HepG2 (cell line): ENCODE measurements around the gene LAMC1. TPM values are rescaled to one million over a fixed set of nuclear protein-coding genes. Genes with fewer than 3 reads are reported as not detected.

ENCODE experiments used
- HDAC2 ChIP-seq: sonication (generic); formaldehyde crosslinking; IDR thresholded peaks from 2 replicates; pipeline ENCODE4 v1.4.0; 2020; ENCODE audit warnings: missing genetic modification reagents
- HOXA3 ChIP-seq: sonication (generic); formaldehyde crosslinking; IDR thresholded peaks from 2 replicates; pipeline ENCODE4 v1.5.0; 2020; ENCODE audit warnings: missing genetic modification reagents
- HOXA5 ChIP-seq: sonication (generic); formaldehyde crosslinking; IDR thresholded peaks from 2 replicates; pipeline ENCODE4 v1.4.0; 2020; ENCODE audit warnings: missing genetic modification reagents
- MBNL3 ChIP-seq: fragments of 250-450 bp; sonication (Bioruptor Pico); conservative IDR thresholded peaks from 2 replicates; pipeline ENCODE4 v1.8.0; 2022; ENCODE audit warnings: mild to moderate bottlenecking, inconsistent platforms
- NKX3-1 ChIP-seq: sonication (generic); formaldehyde crosslinking; IDR thresholded peaks from 2 replicates; pipeline ENCODE4 v1.5.0; 2020; ENCODE audit warnings: missing genetic modification reagents
- RBFOX2 ChIP-seq: fragments of 200-400 bp; formaldehyde crosslinking; IDR thresholded peaks from 2 replicates; pipeline ENCODE4 v1.6.1; 2017; ENCODE audit warnings: low read depth, mild to moderate bottlenecking, low read length
- RFXANK ChIP-seq: IDR thresholded peaks from 2 replicates; pipeline ENCODE4 v1.6.1; 2016
- SAP130 ChIP-seq: IDR thresholded peaks from 2 replicates; pipeline ENCODE4 v1.6.1; 2016; ENCODE audit warnings: low read depth
- SP4 ChIP-seq: sonication (generic); formaldehyde crosslinking; IDR thresholded peaks from 2 replicates; pipeline ENCODE4 v1.8.1; 2023; ENCODE audit warnings: mild to moderate bottlenecking, missing genetic modification reagents
- ZBTB7B ChIP-seq: sonication (generic); formaldehyde crosslinking; IDR thresholded peaks from 2 replicates; pipeline ENCODE4 v1.4.0; 2020; ENCODE audit warnings: missing genetic modification reagents
- ZFP36L2 ChIP-seq: sonication (generic); formaldehyde crosslinking; IDR thresholded peaks from 2 replicates; pipeline ENCODE4 v1.4.0; 2020; ENCODE audit warnings: missing genetic modification reagents
- ZMYM4 ChIP-seq: sonication (generic); formaldehyde crosslinking; IDR thresholded peaks from 2 replicates; pipeline ENCODE4 v1.8.1; 2023; ENCODE audit warnings: mild to moderate bottlenecking, missing genetic modification reagents
- ZNF251 ChIP-seq: sonication (generic); formaldehyde crosslinking; IDR thresholded peaks from 2 replicates; pipeline ENCODE4 v1.9.0; 2021; ENCODE audit warnings: mild to moderate bottlenecking, missing genetic modification reagents
- ZNF367 ChIP-seq: sonication (generic); formaldehyde crosslinking; IDR thresholded peaks from 2 replicates; pipeline ENCODE4 v1.4.0; 2020; ENCODE audit warnings: missing genetic modification reagents, borderline replicate concordance
- ZNF431 ChIP-seq: sonication (generic); formaldehyde crosslinking; IDR thresholded peaks from 2 replicates; pipeline ENCODE4 v1.9.0; 2022; ENCODE audit warnings: missing genetic modification reagents, low read depth, mild to moderate bottlenecking, borderline replicate concordance
- ZNF547 ChIP-seq: sonication (generic); formaldehyde crosslinking; IDR thresholded peaks from 2 replicates; pipeline ENCODE4 v1.5.1; 2020; ENCODE audit warnings: mild to moderate bottlenecking, missing genetic modification reagents
- ZNF615 ChIP-seq: sonication (generic); formaldehyde crosslinking; IDR thresholded peaks from 2 replicates; pipeline ENCODE4 v1.5.0; 2020; ENCODE audit warnings: mild to moderate bottlenecking, missing genetic modification reagents, borderline replicate concordance
- ZNF660 ChIP-seq: sonication (generic); formaldehyde crosslinking; IDR thresholded peaks from 2 replicates; pipeline ENCODE4 v1.5.1; 2020; ENCODE audit warnings: mild to moderate bottlenecking, low read depth, missing genetic modification reagents, borderline replicate concordance
- ZNF768 ChIP-seq: sonication (generic); formaldehyde crosslinking; IDR thresholded peaks from 2 replicates; pipeline ENCODE4 v1.4.0; 2020; ENCODE audit warnings: missing genetic modification reagents
- ZNF891 ChIP-seq: sonication (generic); formaldehyde crosslinking; IDR thresholded peaks from 2 replicates; pipeline ENCODE4 v1.5.0; 2020; ENCODE audit warnings: mild to moderate bottlenecking, missing genetic modification reagents
- polyA plus RNA-seq, 8 experiments: library from polyadenylated mRNA; depleted of rRNA in 3 of 8; stranded (reverse) in 7 of 8; unstranded in 1 of 8; fragments of >200 nt; fragmentation: Illumina TruSeq in 4 of 8; extraction: Trizol in 4 of 8; gene quantifications; 2 replicates each; pipeline versions ENCODE4 v1.2.1 to v1.2.3, GENCODE V29; 2011 to 2016; ENCODE audit warnings: low read depth in 4 of 8, missing spikeins in 1 of 8, mixed read lengths in 1 of 8; ENCODE audit not compliant: insufficient read depth in 1 of 8
- total RNA-seq, 5 experiments: library from RNA; depleted of rRNA; stranded (reverse); fragments of >200 nt; fragmentation: Illumina TruSeq; extraction: Trizol; gene quantifications; 2 replicates each; pipeline ENCODE4 v1.2.3, GENCODE V29; 2016; ENCODE audit warnings: low read depth in 1 of 5
- TF ChIP-seq, protein P1 (sequence below): sonication (generic); formaldehyde crosslinking; IDR thresholded peaks from 2 replicates; pipeline ENCODE4 v1.5.0; 2020; ENCODE audit warnings: mild to moderate bottlenecking, missing genetic modification reagents
- TF ChIP-seq, protein P2 (sequence below): sonication (generic); formaldehyde crosslinking; IDR thresholded peaks from 2 replicates; pipeline ENCODE4 v1.5.0; 2020; ENCODE audit warnings: missing genetic modification reagents, mild to moderate bottlenecking, borderline replicate concordance
- TF ChIP-seq, protein P3 (sequence below): sonication (generic); formaldehyde crosslinking; IDR thresholded peaks from 2 replicates; pipeline ENCODE4 v1.8.0; 2022; ENCODE audit warnings: mild to moderate bottlenecking, missing genetic modification reagents, borderline replicate concordance
- TF ChIP-seq, protein P4 (sequence below): sonication (generic); formaldehyde crosslinking; IDR thresholded peaks from 2 replicates; pipeline ENCODE4 v1.8.1; 2023; ENCODE audit warnings: mild to moderate bottlenecking, inconsistent platforms, moderate library complexity, missing genetic modification reagents, borderline replicate concordance
- TF ChIP-seq, protein P5 (sequence below): sonication (generic); formaldehyde crosslinking; IDR thresholded peaks from 2 replicates; pipeline ENCODE4 v1.4.0; 2020; ENCODE audit warnings: missing genetic modification reagents

The LAMC1 gene
- total and polyA plus RNA-seq, 2 of the 13 experiments (the other 11 are each of a cell fraction or from before 2014, with no cell fraction given) = 58.5 to 137 TPM

DNA sequence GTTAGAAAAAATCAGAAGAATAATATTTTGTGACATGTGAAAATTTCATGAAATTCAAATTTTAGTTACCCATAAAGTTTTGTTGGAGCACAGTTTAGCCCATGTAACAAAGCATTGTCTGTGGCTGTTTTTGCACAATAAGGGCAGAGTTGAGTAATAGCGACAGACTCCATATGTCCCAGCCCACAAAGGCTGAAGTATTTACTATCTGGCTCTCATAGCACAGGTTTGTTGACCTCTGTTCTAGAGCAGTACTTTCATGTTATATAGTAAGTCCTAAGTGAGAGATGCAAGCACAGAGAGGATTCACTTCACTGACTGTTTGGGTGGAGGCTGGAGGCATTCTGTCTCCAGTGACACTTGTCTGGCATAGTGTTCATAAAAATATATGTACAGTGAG is 6.8 kb downstream of the LAMC1 start (continued):
- TF ChIP-seq, protein P1, sequence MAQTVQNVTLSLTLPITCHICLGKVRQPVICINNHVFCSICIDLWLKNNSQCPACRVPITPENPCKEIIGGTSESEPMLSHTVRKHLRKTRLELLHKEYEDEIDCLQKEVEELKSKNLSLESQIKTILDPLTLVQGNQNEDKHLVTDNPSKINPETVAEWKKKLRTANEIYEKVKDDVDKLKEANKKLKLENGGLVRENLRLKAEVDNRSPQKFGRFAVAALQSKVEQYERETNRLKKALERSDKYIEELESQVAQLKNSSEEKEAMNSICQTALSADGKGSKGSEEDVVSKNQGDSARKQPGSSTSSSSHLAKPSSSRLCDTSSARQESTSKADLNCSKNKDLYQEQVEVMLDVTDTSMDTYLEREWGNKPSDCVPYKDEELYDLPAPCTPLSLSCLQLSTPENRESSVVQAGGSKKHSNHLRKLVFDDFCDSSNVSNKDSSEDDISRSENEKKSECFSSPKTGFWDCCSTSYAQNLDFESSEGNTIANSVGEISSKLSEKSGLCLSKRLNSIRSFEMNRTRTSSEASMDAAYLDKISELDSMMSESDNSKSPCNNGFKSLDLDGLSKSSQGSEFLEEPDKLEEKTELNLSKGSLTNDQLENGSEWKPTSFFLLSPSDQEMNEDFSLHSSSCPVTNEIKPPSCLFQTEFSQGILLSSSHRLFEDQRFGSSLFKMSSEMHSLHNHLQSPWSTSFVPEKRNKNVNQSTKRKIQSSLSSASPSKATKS = no peak
- TF ChIP-seq MBNL3 (CRISPR knock-in tag) (no peak), ZMYM4 (CRISPR knock-in tag) (peak; percentile 82), NKX3-1 (CRISPR knock-in tag) (no peak), HDAC2 (CRISPR knock-in tag) (peak; percentile 86; the same call in 1 of the 2 replicates), HOXA3 (peak; percentile 68), ZNF615 (no peak), HOXA5 (CRISPR knock-in tag) (no peak), RBFOX2 (no peak), ZBTB7B (CRISPR knock-in tag) (0 out of 2 replicates have a peak, but pooled peaks have one; percentile 29), ZFP36L2 (no peak), ZNF431 (CRISPR knock-in tag) (no peak), SAP130 (CRISPR knock-in tag) (peak; percentile 91), ZNF251 (CRISPR knock-in tag) (no peak), ZNF660 (CRISPR knock-in tag) (no peak), SP4 (CRISPR knock-in tag) (no peak), ZNF768 (CRISPR knock-in tag) (no peak), ZNF891 (CRISPR knock-in tag) (no peak), ZNF547 (CRISPR knock-in tag) (no peak), ZNF367 (CRISPR knock-in tag) (no peak), RFXANK (CRISPR knock-in tag) (0 out of 2 replicates have a peak, but pooled peaks have one; percentile 61)
- TF ChIP-seq, protein P2, sequence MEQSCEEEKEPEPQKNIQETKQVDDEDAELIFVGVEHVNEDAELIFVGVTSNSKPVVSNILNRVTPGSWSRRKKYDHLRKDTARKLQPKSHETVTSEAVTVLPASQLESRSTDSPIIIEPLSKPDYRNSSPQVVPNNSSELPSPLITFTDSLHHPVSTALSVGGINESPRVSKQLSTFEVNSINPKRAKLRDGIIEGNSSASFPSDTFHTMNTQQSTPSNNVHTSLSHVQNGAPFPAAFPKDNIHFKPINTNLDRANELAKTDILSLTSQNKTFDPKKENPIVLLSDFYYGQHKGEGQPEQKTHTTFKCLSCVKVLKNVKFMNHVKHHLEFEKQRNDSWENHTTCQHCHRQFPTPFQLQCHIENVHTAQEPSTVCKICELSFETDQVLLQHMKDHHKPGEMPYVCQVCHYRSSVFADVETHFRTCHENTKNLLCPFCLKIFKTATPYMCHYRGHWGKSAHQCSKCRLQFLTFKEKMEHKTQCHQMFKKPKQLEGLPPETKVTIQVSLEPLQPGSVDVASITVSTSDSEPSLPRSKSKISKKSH = no peak
- TF ChIP-seq, protein P3, sequence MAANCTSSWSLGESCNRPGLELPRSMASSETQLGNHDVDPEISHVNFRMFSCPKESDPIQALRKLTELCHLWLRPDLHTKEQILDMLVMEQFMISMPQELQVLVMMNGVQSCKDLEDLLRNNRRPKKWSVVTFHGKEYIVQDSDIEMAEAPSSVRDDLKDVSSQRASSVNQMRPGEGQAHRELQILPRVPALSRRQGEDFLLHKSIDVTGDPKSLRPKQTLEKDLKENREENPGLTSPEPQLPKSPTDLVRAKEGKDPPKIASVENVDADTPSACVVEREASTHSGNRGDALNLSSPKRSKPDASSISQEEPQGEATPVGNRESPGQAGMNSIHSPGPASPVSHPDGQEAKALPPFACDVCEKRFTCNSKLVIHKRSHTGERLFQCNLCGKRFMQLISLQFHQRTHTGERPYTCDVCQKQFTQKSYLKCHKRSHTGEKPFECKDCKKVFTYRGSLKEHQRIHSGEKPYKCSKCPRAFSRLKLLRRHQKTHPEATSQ (CRISPR knock-in tag) = no peak; the same call in 1 of the 2 replicates
- TF ChIP-seq, protein P4, sequence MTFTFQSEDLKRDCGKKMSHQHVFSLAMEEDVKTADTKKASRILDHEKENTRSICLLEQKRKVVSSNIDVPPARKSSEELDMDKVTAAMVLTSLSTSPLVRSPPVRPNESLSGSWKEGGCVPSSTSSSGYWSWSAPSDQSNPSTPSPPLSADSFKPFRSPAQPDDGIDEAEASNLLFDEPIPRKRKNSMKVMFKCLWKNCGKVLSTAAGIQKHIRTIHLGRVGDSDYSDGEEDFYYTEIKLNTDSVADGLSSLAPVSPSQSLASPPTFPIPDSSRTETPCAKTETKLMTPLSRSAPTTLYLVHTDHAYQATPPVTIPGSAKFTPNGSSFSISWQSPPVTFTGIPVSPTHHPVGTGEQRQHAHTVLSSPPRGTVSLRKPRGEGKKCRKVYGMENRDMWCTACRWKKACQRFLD (CRISPR knock-in tag) = no peak
- TF ChIP-seq, protein P5, sequence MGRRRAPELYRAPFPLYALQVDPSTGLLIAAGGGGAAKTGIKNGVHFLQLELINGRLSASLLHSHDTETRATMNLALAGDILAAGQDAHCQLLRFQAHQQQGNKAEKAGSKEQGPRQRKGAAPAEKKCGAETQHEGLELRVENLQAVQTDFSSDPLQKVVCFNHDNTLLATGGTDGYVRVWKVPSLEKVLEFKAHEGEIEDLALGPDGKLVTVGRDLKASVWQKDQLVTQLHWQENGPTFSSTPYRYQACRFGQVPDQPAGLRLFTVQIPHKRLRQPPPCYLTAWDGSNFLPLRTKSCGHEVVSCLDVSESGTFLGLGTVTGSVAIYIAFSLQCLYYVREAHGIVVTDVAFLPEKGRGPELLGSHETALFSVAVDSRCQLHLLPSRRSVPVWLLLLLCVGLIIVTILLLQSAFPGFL (CRISPR knock-in tag) = no peak
